Activated CD8-positive, alpha-beta memory T cell treated with anti-CD3 and anti-CD28 coated beads for 1 hour (primary cell): ENCODE measurements around the gene ACOT8.
"Not testable (repeated sequence)": the region's sequence is repeated elsewhere in the genome, so short reads cannot be mapped to it uniquely, and the experiment has no call there.

Source experiments
- DNase-seq, 2 donors: peaks; one replicate each; pipeline ENCODE4 v3.0.0-alpha.2; 2020; ENCODE audit warnings: low read depth in 1 of 2; ENCODE audit errors: extremely low read depth in 1 of 2

The ACOT8 gene

GRCh38 chr20:45888681-45889080, 31.5 kb upstream of the ACOT8 start:
- no peak for DNase-seq

GRCh38 chr20:45887346-45887715, 30.1 kb upstream of the ACOT8 start, which contains the start of gene SPATA25:
SPATA25 (minus strand) TSS chr20:45887622; CDS start chr20:45887590, 32 bp downstream.
- DNase-seq = no peak

- no peak for DNase-seq
Measured at GRCh38 chr20:45886590-45887345, 29.6 kb upstream of the ACOT8 start.

- DNase-seq = no peak
Measured at GRCh38 chr20:45883100-45883469, 25.9 kb upstream of the ACOT8 start.

GRCh38 chr20:45882469-45883099, 25.4 kb upstream of the ACOT8 start:
- no peak for DNase-seq

GRCh38 chr20:45880988-45881788, 24.0 kb upstream of the ACOT8 start, which contains the start of gene ZSWIM1:
ZSWIM1 (plus strand) TSS chr20:45881227; CDS start chr20:45882593, 1,366 bp downstream.
- DNase-seq = peak; percentile 95 to 97

GRCh38 chr20:45878076-45878761, 21.0 kb upstream of the ACOT8 start:
- DNase-seq = no peak

GRCh38 chr20:45874576-45874975, 17.4 kb upstream of the ACOT8 start:
- DNase-seq = no peak

GRCh38 chr20:45874104-45874481, 16.9 kb upstream of the ACOT8 start:
- not testable (repeated sequence) for DNase-seq

GRCh38 chr20:45873409-45874103, 16.4 kb upstream of the ACOT8 start:
- no peak for DNase-seq

- DNase-seq = no peak
Measured at GRCh38 chr20:45872626-45873025, 15.4 kb upstream of the ACOT8 start.

- no peak for DNase-seq
Measured at GRCh38 chr20:45867819-45868176, 10.6 kb upstream of the ACOT8 start.

GRCh38 chr20:45867136-45867818, 10.1 kb upstream of the ACOT8 start:
- DNase-seq = no peak

- DNase-seq = no peak
Measured at GRCh38 chr20:45866454-45866853, 9.3 kb upstream of the ACOT8 start.

- DNase-seq = no peak
Measured at GRCh38 chr20:45863543-45864470, 6.6 kb upstream of the ACOT8 start.

GRCh38 chr20:45861221-45862075, 4.3 kb upstream of the ACOT8 start:
- DNase-seq = no peak

GRCh38 chr20:45860560-45861220, 3.5 kb upstream of the ACOT8 start:
- DNase-seq = no peak
